ENCODE data around the gene DNAH7. TPM values are rescaled to one million over a fixed set of nuclear protein-coding genes. Genes with fewer than 3 reads are reported as not detected.

The DNAH7 gene
- total and polyA plus RNA-seq, 2 donors (not counting 1 experiment from before 2014, with no cell fraction given) = 0.01 to 0.05 TPM

DNA sequence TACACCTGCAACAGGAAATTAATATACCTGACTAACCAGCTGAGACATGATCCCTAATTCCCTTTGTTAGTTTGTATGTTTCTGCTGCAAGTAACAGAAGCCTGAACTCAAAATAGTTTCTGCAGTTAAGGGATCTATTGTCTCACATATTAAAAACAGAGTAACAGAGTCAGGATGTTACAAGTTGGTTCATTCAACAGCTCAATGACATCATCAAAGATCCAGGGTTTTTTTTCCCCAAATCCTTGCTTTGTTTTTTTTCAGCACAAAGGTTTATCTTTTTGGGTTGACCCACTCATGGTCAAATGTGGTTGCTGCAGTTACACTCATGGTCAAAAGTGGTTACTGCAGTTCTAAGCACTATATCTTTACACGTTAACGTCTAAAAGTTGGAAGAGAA, 35.0 kb upstream of the DNAH7 start:
- Histone ChIP-seq H2AFZ (ENCODE audit: insufficient read depth, low read depth, low read length, poor library complexity, severe bottlenecking) (no peak overlapping the region), H3K4me3 (ENCODE audit: control extremely low read depth in 1 of 5, extremely low read depth in 1 of 5, insufficient read depth in 1 of 5, low read depth in 2 of 5, low read length in 4 of 5) (no peak overlapping the region), H3K36me3 (replicated peaks in 1 of 2; ENCODE audit: control extremely low read depth in 1 of 2, control insufficient read depth in 1 of 2, extremely low read depth in 1 of 2, insufficient read depth in 2 of 2, low read length in 1 of 2) (no peaks in the 10 kb centered on the region), H3K9ac (ENCODE audit: low read length) (no peak overlapping the region), H3K27ac (ENCODE audit: low read length in 2 of 2) (no peak overlapping the region), H3K79me2 (ENCODE audit: control insufficient read depth, insufficient read depth, low read length) (peaks cover 9% of the 10 kb centered on the region), H3K27me3 (replicated peaks in 1 of 4; ENCODE audit: control extremely low read depth in 1 of 4, control insufficient read depth in 3 of 4, insufficient read depth in 4 of 4, low read length in 3 of 4) (no peaks in the 10 kb centered on the region), H4K20me1 (ENCODE audit: control insufficient read depth, insufficient read depth, low read length, poor library complexity, severe bottlenecking) (no peaks in the 10 kb centered on the region), H3K4me2 (replicated peaks; ENCODE audit: low read depth, low read length, poor library complexity, severe bottlenecking) (no peak overlapping the region), H3K9me3 (ENCODE audit: control extremely low read depth in 1 of 3, control insufficient read depth in 2 of 3, insufficient read depth in 1 of 3, low read length in 2 of 3) (no peaks in the 10 kb centered on the region), H3K4me1 (ENCODE audit: control insufficient read depth in 2 of 2, insufficient read depth in 2 of 2, low read length in 2 of 2) (peaks cover 44 to 50% of the 10 kb centered on the region in 2 donors)
- CTCF ChIA-PET = interaction anchor here (0.8 to 1.4 kb wide), 2 partner anchors 26 to 194 kb away, joined by 3 read pairs; no protein-coding TSS in a partner anchor
- no peak overlapping the region for H3K27ac Mint-ChIP-seq
- H3K9me3 Mint-ChIP-seq (ENCODE audit: insufficient read depth) = no peaks in the 10 kb centered on the region
- intact Hi-C loops (cut with micrococcal nuclease) = loop anchor here (5.0 kb wide), 1 partner anchor 44 kb away; no protein-coding TSS in a partner anchor
- H3K27me3 Mint-ChIP-seq = no peaks in the 10 kb centered on the region
- H3K4me1 Mint-ChIP-seq = peaks cover 71% of the 10 kb centered on the region
- H3K4me3 Mint-ChIP-seq = peak overlapping the region; percentile 9
- ATAC-seq (ENCODE audit: low read depth) (no peak), DNase-seq (no peak)
- TF ChIP-seq, protein P1, sequence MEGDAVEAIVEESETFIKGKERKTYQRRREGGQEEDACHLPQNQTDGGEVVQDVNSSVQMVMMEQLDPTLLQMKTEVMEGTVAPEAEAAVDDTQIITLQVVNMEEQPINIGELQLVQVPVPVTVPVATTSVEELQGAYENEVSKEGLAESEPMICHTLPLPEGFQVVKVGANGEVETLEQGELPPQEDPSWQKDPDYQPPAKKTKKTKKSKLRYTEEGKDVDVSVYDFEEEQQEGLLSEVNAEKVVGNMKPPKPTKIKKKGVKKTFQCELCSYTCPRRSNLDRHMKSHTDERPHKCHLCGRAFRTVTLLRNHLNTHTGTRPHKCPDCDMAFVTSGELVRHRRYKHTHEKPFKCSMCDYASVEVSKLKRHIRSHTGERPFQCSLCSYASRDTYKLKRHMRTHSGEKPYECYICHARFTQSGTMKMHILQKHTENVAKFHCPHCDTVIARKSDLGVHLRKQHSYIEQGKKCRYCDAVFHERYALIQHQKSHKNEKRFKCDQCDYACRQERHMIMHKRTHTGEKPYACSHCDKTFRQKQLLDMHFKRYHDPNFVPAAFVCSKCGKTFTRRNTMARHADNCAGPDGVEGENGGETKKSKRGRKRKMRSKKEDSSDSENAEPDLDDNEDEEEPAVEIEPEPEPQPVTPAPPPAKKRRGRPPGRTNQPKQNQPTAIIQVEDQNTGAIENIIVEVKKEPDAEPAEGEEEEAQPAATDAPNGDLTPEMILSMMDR (IDR thresholded peaks at IDR 0.05) = no peak
- no peak for TF ChIP-seq EZH2 (IDR thresholded peaks at IDR 0.05; ENCODE audit: borderline replicate concordance, insufficient read depth, low read depth, low read length, poor library complexity, severe bottlenecking)
- POLR2A ChIA-PET = no interaction called here
- 89% methylated on average over 2 of the region's 2 CpGs for WGBS (ENCODE audit: insufficient coverage)

DNA sequence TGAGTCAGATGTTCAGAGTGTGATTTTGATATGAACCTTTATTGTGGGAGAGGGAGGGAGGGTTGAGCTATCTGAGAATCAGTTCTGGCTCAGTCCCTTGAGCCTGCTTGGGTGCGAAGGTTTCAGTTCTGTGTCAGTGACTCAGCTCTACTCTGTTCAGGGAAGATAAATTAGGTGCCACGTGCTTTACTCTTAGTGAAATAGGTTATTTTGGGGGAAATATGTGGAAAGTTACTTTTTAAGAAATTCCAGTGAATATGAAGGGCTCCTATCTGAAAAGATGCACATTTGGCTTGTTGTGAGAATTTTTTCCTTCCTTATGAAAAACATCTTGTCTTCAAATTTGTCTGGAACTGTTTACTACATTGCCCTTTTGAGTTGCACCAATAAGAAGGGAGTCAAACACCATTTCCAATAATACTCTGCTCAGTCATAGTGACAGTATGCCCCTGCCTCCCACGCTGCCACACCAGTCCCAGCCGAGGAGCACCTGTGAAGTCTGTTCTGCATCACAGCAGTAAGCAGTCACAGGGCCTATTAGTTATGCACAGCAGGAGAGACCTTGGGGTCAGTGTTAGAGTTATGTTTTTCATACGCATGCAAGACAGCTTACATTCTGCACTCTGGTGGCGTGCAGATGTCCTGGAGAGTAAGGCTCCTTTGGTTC, 32.8 kb upstream of the DNAH7 start:
- H3K27me3 ChIP-seq (replicated peaks in 1 of 4; ENCODE audit: control extremely low read depth in 1 of 4, control insufficient read depth in 3 of 4, insufficient read depth in 4 of 4, low read length in 3 of 4) = no peaks in the 10 kb centered on the region
- ATAC-seq (ENCODE audit: low read depth) = peak; percentile 86
- intact Hi-C loops (cut with micrococcal nuclease) = loop anchor here (5.0 kb wide), 1 partner anchor 46 kb away; no protein-coding TSS in a partner anchor
- H3K4me1 ChIP-seq (ENCODE audit: control insufficient read depth in 2 of 2, insufficient read depth in 2 of 2, low read length in 2 of 2) = peaks cover 48 to 49% of the 10 kb centered on the region in 2 donors
- no peaks in the 10 kb centered on the region for H3K27me3 Mint-ChIP-seq
- no peak overlapping the region for H3K4me3 ChIP-seq (ENCODE audit: control extremely low read depth in 1 of 5, extremely low read depth in 1 of 5, insufficient read depth in 1 of 5, low read depth in 2 of 5, low read length in 4 of 5)
- no peaks in the 10 kb centered on the region for H4K20me1 ChIP-seq (ENCODE audit: control insufficient read depth, insufficient read depth, low read length, poor library complexity, severe bottlenecking)
- ChIA-PET CTCF (interaction anchor here (1.2 to 3.3 kb wide), 6 partner anchors 14 to 352 kb away, joined by 3 to 10 read pairs (median 6); partner anchors contain the start of gene DNAH7), POLR2A (interaction anchor here (0.5 to 1.2 kb wide), 3 partner anchors 43 to 168 kb away, joined by 3 to 12 read pairs (median 11); partner anchors contain the start of gene STK17B)
- H3K4me2 ChIP-seq (replicated peaks; ENCODE audit: low read depth, low read length, poor library complexity, severe bottlenecking) = peak overlapping the region; percentile 47
- peaks cover 68% of the 10 kb centered on the region for H3K4me1 Mint-ChIP-seq
- DNase-seq = peak; percentile 67
- H3K27ac ChIP-seq (ENCODE audit: low read length in 2 of 2) = peak overlapping the region; percentile 49 to 66
- H3K36me3 ChIP-seq (replicated peaks in 1 of 2; ENCODE audit: control extremely low read depth in 1 of 2, control insufficient read depth in 1 of 2, extremely low read depth in 1 of 2, insufficient read depth in 2 of 2, low read length in 1 of 2) = no peaks in the 10 kb centered on the region
- H3K9me3 Mint-ChIP-seq (ENCODE audit: insufficient read depth) = no peaks in the 10 kb centered on the region
- TF ChIP-seq, protein P1 (IDR thresholded peaks at IDR 0.05) = no peak
- no peak for TF ChIP-seq EZH2 (IDR thresholded peaks at IDR 0.05; ENCODE audit: borderline replicate concordance, insufficient read depth, low read depth, low read length, poor library complexity, severe bottlenecking)
- WGBS (ENCODE audit: insufficient coverage) = 0% methylated on average over 2 of the region's 6 CpGs
- peak overlapping the region; percentile 4 for H2AFZ ChIP-seq (ENCODE audit: insufficient read depth, low read depth, low read length, poor library complexity, severe bottlenecking)
- peak overlapping the region; percentile 18 for H3K9ac ChIP-seq (ENCODE audit: low read length)
- H3K79me2 ChIP-seq (ENCODE audit: control insufficient read depth, insufficient read depth, low read length) = peaks cover 9% of the 10 kb centered on the region
- peak overlapping the region; percentile 79 for H3K27ac Mint-ChIP-seq
- no peaks in the 10 kb centered on the region for H3K9me3 ChIP-seq (ENCODE audit: control extremely low read depth in 1 of 3, control insufficient read depth in 2 of 3, insufficient read depth in 1 of 3, low read length in 2 of 3)
- peak overlapping the region; percentile 64 for H3K4me3 Mint-ChIP-seq
